MM.1S (cell line): ENCODE results near the gene SCIN.

Experiments used
- EZH2 ChIP-seq: fragments of 300-600 bp; sonication (generic); optimal IDR thresholded peaks from 2 replicates; pipeline ENCODE3; 2017; ENCODE audit warnings: low read depth, mild to moderate bottlenecking, antibody characterized with exemption, low read length, mixed read lengths
- EZH2phosphoT487 ChIP-seq: fragments of 300-600 bp; sonication (generic); IDR thresholded peaks from 2 replicates; pipeline ENCODE4 v1.6.1; 2018; ENCODE audit warnings: antibody characterized with exemption, low read length
- TF ChIP-seq, protein P1 (sequence below): fragments of 300-600 bp; sonication (generic); IDR thresholded peaks from 2 replicates; pipeline ENCODE4 v1.5.1; 2016; ENCODE audit warnings: antibody characterized with exemption, low read length, mixed read lengths

DNA sequence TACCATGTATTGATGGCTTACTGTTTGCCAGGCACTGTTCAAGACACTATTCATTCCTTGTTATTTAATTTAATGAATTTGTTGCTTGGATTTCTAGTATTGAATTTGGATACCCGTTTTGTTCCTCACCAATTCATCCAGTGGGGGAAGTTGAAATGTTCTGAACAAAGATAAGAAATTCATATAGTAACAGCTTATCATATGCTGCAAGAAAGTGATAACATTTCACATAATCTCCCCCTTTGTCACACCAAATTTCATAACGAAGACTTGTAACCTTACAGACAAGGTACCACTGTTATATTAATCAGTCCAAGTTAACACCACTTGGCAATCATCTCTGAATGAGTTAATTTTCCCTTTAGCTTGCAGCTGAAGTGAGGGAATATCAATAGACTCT is 42.1 kb downstream of the SCIN start:
- TF ChIP-seq, protein P1, sequence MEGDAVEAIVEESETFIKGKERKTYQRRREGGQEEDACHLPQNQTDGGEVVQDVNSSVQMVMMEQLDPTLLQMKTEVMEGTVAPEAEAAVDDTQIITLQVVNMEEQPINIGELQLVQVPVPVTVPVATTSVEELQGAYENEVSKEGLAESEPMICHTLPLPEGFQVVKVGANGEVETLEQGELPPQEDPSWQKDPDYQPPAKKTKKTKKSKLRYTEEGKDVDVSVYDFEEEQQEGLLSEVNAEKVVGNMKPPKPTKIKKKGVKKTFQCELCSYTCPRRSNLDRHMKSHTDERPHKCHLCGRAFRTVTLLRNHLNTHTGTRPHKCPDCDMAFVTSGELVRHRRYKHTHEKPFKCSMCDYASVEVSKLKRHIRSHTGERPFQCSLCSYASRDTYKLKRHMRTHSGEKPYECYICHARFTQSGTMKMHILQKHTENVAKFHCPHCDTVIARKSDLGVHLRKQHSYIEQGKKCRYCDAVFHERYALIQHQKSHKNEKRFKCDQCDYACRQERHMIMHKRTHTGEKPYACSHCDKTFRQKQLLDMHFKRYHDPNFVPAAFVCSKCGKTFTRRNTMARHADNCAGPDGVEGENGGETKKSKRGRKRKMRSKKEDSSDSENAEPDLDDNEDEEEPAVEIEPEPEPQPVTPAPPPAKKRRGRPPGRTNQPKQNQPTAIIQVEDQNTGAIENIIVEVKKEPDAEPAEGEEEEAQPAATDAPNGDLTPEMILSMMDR: no peak
- TF ChIP-seq EZH2 (no peak), EZH2phosphoT487 (no peak)
